GM12873 (cell line): ENCODE data around the gene RAB11FIP3.

Experiments used
- TF ChIP-seq, protein P1 (sequence below): IDR thresholded peaks from 2 replicates; pipeline ENCODE4 v1.5.1; 2012; ENCODE audit warnings: low read depth, mild to moderate bottlenecking, moderate library complexity, low read length, control low read depth; ENCODE audit not compliant: insufficient read depth; ENCODE audit errors: missing control alignments

The RAB11FIP3 gene, protein sequence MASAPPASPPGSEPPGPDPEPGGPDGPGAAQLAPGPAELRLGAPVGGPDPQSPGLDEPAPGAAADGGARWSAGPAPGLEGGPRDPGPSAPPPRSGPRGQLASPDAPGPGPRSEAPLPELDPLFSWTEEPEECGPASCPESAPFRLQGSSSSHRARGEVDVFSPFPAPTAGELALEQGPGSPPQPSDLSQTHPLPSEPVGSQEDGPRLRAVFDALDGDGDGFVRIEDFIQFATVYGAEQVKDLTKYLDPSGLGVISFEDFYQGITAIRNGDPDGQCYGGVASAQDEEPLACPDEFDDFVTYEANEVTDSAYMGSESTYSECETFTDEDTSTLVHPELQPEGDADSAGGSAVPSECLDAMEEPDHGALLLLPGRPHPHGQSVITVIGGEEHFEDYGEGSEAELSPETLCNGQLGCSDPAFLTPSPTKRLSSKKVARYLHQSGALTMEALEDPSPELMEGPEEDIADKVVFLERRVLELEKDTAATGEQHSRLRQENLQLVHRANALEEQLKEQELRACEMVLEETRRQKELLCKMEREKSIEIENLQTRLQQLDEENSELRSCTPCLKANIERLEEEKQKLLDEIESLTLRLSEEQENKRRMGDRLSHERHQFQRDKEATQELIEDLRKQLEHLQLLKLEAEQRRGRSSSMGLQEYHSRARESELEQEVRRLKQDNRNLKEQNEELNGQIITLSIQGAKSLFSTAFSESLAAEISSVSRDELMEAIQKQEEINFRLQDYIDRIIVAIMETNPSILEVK

DNA sequence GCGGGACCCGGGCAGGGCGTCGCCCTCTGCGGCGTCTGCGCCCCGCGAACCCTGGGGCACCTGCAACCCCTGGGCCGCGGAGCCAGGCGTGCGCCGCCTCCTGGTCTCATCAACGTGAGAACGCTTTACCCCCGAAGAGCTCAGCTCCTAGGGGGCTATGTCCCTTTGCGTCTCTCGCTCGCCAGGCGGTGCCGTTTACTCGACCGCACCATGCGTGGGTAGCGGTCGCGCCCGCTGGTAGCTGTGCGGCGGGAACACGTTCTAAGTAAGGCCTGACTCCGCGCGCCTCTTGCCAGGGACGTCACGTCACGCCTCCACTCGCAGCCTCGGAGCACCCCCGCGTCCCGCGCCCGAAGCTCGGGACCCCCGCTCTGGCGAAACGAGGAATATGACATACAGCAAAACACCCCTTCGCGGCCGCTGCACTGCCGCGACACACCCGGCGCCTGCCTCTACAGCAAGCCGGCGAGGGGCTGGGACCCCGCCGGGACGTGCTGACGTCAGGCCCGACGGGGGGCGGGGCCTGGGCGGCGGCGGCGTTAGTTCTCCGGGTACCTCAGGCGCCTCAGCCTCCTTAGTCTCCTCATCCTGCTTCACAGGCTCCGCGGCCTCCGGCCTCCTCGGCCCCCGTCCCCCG is at the start of gene RAB11FIP3:
RAB11FIP3 (plus strand) TSS at position 568 of the 637 bp plus-strand sequence. CDS start 358 bp downstream, outside the sequence.
- TF ChIP-seq, protein P1, sequence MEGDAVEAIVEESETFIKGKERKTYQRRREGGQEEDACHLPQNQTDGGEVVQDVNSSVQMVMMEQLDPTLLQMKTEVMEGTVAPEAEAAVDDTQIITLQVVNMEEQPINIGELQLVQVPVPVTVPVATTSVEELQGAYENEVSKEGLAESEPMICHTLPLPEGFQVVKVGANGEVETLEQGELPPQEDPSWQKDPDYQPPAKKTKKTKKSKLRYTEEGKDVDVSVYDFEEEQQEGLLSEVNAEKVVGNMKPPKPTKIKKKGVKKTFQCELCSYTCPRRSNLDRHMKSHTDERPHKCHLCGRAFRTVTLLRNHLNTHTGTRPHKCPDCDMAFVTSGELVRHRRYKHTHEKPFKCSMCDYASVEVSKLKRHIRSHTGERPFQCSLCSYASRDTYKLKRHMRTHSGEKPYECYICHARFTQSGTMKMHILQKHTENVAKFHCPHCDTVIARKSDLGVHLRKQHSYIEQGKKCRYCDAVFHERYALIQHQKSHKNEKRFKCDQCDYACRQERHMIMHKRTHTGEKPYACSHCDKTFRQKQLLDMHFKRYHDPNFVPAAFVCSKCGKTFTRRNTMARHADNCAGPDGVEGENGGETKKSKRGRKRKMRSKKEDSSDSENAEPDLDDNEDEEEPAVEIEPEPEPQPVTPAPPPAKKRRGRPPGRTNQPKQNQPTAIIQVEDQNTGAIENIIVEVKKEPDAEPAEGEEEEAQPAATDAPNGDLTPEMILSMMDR, result peak; percentile 39

DNA sequence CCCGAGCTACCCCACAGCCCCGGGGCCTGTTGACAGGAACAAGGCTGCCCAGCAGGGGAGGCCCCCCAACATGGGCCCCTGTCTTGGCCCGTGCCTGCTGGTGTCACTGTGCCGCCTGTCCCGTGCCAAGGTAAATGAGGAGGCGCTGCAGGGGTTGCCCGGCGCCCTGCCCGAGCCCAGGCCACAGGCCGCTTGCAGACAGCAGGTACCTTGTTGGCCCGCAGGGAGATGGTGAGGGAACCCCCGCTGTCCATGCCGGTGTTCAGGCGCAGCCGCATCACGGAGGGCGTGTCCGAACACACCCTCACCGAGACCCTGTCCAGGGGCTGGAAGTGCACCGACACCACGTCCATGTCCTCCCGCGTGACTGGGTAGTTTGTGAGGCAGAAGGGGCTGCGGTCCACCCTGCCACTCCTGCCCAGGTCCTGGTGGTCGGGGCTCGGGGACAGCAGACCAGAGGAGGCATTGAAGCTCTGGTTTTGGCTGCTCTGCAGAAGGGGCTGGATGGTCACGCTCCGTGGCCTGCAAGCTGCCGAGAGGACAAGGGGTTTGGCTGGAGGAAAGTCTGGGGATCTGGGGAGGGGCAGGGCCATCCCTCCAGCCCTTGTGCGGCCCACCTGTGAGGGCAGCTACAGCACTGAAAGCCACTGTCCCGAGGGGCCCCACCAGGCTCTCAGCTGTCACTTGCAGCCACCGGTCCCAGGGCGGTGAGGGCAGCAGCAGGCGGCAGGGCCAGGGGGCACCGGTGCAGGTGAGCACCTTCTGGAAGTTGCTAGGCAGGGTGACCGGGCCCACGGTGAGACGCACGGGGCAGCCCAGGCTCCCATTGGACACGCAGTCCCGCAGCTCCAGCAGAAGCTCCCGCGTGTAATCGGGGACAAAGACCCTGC is 49.3 kb upstream of the RAB11FIP3 start:
- TF ChIP-seq, protein P1, result no peak

DNA sequence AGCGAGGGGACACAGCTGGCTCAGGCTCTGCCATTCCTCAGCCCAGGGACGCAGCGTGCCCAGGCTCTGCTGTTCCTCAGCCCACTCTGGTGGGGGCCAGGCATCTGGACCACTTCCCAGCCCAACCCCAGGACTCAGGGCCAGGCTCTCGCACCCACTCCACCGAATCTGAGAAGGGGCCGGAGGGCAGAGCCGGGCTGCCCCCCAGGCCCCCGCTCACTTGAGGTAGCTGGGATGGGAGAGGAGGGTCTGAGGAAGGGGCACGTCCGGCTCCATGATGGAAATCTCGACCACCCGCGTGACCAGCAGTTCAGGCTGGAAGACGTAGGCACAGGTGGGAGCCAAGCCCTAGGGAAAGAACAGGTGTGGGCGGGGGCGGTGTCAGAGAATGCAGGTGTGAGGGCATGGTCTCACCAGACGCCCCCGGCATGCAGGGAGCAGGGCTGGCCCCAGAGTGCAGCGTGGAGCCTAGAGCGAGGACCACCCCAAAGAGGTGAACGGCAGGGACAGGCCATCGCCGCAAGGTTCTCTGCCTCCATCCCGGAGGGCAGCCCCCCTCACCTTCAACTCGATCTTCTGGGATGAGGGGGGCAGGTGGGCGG is 48.5 kb upstream of the RAB11FIP3 start:
- TF ChIP-seq, protein P1, result no peak

DNA sequence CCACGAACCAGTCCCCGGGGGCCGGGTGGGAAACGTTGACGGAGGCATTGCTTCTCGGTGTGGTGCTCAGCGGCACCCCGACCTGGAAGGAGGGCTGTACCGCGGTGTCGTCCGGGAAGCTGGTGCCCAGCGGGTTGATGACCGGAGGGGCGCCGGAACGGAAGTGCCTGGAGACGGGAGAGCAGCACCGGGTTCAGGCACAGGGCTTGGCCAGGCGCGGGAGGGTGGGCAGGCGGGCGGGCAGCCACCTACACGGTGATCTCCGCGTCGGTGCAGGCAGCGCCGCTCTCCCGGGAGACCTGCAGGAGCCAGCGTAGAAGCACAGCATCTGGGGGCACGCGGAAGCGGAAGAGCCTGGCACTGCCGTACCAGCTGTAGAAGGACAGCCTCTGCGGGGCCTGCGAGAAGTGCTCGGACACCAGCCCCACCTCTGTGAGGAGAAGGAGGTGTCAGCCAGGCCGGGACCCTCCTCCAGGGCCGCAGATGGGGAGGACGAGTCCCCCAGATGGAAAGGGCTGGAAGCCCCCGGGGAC is 48.0 kb upstream of the RAB11FIP3 start:
- TF ChIP-seq, protein P1, result no peak

DNA sequence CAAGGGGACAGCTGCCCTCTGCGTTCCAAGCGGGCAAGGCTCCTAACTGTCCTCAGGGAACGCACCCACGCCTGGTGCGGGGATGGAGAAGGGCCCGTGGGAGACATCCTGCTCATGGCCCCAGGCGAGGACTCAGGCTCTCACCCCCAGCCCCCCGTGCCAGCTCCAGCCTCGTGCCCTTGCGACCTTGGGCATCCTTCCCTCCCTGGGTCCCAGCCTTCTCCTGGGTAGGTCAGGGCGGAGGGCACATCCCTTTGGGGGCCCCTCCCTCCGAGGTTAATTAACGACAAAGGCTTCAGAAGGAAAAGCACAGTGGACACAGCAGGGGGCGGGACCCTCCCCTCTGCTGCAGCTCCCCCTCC is 46.6 kb upstream of the RAB11FIP3 start:
- TF ChIP-seq, protein P1, result no peak

DNA sequence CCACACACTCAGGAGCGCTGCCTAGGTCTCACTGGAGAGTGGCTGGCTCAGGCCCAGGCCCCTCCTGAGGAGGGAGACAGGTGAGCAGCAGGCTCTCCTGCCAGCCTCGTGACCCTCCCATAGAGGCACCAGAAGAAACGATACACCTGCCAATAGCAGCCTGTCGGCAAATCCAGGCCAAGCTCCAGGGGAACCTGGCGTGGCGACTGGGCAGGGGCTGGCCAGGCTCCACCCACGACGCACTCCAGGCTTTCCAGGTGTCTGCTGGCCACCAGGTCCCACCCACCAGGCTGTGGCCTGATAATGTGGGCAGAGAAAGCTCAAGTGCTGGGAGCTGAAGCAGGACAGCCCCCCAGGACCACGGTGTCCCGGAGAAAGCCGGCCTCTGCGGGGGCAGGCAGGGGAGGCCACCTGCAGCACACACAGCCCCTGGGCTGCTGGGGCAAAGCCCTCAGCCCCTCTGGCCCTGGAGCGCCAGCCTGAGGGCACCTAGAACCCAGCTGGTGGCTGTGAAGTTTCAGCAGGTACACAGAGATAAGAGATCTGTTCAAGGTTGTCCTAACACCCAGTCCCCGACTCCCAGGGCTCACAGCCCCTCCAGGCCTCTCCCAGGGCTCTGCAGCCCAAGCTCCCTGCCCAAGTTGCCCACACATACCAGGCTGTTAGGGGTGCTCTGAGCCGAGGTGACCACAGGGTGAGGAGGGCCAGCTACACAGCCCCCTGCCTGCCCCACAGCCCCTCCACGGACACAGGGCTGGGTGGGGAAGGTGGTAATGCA is 46.1 kb upstream of the RAB11FIP3 start:
- TF ChIP-seq, protein P1, result no peak
